ENCODE measurements around the gene PPP2R3A.

The PPP2R3A gene

GRCh38 chr3:136196401-136197158, 231.1 kb downstream of the PPP2R3A start:
- peak; percentile 100 for DNase-seq

- peak; percentile 46 for DNase-seq
These were observed 231.7 kb downstream of the PPP2R3A start for GRCh38 chr3:136197159-136197793.
